ENCODE results near the gene SLC6A8.
A peak's percentile ranks its signal among the peaks of the same experiment; 100 is the strongest.
"Not testable (repeated sequence)": the region's sequence is repeated elsewhere in the genome, so short reads cannot be mapped to it uniquely, and the experiment has no call there.

SLC6A8 gene

DNA sequence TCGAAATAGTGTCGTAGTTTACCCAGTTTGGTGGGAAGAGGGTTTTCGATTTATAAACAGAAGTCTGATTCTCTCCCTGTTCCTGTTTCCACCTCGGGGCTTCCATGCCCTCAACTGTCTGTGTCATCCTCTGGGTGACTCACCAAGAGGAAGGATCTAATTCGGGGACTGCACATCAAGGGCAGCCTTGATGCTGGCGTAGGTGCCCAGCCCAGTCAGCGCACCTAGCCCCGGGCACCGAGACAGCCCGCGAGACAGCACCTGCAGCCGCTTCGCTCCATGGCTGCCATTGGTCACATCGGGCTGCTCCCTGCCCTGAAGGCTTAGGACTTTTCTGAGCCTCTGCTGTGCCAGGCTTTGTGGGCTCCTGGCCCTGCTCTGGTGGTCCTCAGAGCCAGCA, 44.7 kb downstream of the SLC6A8 start:
- peak; percentile 86 to 93 (median 90) for DNase-seq

DNA sequence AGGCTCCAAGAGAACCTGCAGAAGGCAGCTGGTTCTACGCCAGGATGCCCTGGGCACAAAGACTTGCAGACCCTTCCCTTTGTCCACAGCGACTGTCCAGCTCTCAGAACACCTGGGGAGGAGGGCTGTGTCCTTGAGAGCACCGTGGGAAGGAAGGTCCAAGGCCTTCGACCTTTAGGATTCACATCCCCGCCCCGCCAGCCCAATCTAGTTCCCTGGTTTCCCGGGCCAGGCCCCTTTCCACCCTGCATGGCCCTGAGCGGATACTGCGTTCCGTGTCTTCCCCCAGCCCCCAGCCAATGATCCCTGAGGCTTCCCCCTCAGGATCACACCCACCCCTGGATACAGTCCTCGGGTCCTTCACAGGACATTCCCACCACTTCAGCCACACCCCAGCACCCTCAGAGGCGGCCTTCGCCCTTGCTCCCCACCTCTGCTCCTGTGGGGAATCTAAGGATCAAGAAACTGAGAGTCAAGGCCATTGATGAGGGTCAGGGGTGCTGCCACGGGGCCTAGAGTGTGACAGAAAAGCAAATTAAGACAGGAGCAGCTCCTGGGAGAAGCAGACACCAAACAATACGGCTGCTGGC, 46.0 kb downstream of the SLC6A8 start:
- no peak for DNase-seq

DNA sequence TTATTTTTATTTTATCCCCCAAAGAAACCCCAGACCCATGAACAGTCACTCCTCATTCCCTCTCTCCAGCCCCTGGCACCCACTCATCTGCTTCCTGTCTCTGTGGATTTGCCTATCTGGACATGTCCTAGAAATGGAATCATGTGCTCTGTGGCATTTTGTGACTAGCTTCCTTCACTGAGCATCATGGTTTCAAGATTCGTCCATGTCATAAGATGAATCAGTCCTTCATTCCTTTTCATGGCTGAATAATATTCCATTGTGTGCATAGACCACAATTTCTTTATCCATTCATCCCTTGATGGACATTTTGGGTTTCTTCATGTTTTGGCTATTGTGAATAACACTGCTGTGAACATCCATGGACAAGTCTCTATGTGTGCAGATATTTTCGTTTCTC, 47.1 kb downstream of the SLC6A8 start:
- peak in 2 of 3 donors; percentile 19 to 37 for DNase-seq

DNA sequence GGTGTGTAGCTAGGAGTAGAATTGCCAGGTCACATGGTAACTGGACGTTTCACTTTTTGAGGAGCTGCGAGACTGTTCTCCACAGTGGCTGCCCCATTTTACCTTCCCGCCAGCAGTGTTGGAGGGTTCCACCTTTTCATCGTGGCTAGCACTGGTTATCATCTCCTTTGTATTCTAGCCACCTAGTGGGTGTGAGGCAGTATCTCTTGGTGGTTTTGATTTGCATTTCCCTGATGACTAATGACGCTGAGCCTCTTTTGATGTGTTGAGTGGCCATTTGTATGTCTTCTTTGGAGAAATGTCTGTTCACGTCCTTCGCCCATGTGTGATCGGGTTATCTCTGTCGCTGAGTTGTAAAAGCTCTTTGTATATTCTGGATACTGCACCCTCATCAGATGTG, 47.5 kb downstream of the SLC6A8 start:
- DNase-seq: peak in 2 of 3 donors; percentile 26 to 48

DNA sequence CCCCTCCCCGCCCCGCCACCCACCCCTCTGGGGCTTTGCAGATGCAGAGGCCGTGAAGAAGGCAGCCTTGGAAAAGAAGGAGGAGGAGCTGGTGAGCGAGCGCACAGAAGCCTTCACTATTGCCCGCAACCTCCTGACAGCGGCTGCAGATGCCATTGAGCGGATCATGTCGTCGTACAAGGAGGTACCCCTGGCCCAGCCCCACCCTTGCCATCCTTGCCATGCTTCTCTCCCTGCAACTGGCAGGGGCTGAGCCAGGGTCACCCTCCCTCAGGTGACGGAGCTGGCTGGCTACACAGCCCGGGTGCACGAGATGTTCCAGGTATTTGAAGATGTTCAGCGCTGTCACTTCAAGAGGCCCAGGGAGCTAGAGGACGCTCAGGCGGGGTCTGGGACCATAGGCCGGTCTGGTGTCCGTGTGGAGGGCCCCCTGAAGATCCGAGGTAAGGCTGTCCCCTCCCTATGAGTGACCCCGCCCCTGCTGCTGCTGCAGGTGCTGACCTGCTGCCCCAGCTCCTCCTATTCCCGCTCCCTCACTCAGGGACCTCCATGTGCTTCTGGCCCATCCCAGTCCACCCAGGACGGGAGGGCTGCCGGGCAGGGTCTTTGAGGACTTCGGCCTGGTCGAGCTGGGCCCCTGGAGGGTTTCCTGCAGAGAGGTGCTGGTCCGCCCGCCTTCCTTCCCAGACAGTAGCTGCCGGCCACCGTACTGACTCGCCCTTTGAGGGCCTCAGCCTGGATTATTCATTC, 48.5 kb downstream of the SLC6A8 start:
- DNase-seq: no peak

- DNase-seq: no peak
These were observed 49.2 kb downstream of the SLC6A8 start for GRCh38 chrX:153736871-153737441.

DNA sequence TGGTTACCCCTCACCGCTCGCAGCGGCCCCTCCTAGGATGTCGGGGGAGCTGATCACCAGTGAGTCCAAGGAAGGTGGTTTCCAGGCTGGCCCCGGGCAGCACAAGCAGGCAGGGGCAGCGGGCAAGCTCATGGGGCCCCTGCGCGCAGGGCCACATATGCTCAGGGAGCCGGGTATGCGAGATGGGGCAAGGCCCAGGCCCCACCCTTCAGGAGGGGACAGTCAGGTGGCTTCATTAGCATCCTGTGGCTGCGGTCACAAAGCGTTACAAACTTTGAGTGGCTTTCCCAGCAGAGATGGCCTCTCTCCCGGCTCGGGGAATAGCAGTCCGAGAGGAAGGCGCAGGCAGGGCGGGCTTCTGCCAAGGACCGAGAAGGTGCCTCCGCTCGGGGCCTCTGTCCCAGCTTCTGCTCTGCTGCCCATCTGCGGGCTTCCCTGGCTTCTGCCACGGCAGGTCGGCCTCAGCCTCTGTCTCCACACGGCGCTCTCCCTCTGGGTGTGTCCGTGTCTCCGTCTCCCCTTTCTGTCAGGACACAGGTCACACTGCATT, 50.4 kb downstream of the SLC6A8 start:
- DNase-seq: no peak

- no peak for DNase-seq
These were observed 52.2 kb downstream of the SLC6A8 start for GRCh38 chrX:153739754-153740486.

DNA sequence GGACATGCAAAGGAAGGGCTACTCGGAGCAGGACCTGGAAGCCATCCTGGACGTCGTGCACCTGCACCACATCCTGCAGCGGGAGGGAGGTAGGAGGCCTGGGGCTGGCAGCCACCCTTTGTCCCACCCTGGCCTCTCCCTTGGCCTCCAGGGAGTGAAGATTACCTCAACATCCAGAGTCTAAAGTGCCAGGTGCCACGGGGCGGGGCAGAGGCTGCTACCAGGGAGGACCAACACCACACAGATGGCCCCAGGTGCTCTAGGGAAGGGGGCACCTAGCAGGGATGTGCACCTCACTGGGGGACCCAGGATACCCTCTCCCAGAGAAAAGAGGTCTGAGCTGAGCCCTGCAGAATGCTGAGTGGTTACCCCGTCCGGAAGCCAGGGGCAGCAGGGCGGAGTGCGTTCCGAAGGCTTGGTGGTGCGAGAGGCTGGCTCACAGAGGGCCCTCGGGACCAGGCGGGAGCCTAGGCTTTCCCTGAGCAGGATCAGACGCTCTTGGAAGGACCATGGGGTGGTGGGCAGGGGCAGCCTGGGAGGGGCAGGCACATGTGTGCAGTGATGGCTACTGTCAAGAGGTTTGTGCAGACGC, 53.0 kb downstream of the SLC6A8 start:
- DNase-seq: no peak

GRCh38 chrX:153741446-153741845, 53.7 kb downstream of the SLC6A8 start:
- DNase-seq: no peak

GRCh38 chrX:153742111-153742510, 54.4 kb downstream of the SLC6A8 start:
- not testable (repeated sequence) for DNase-seq

DNA sequence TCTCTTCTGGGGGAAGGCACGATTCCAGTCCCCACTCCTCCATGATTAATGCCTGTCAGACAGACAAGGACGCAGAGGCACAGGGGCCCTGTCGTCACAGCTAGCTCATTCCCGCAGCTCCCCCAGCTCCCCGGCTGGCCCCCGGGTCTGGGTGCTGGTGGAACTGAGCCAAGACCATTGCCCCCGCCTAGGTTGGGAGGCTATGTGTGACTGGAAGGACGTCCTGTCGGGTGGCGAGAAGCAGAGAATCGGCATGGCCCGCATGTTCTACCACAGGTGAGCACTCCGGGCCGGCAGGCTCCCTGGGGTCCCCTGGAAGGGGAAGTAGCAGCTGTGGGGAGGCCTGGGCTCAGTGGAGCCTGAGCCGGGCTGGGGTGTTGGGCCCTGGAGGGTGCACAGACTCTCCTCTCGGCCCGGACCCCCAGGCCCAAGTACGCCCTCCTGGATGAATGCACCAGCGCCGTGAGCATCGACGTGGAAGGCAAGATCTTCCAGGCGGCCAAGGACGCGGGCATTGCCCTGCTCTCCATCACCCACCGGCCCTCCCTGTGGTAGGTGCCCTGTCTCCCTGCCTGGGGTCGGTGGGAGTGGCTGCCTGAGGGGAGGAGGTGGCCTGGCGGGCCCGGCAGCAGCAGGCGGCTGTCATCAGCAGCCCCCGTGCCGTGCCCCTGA, 55.2 kb downstream of the SLC6A8 start:
- DNase-seq: not testable (repeated sequence)

GRCh38 chrX:153743468-153744209, 55.9 kb downstream of the SLC6A8 start:
- DNase-seq: not testable (repeated sequence)

- DNase-seq: no peak
These were observed 56.7 kb downstream of the SLC6A8 start for GRCh38 chrX:153744210-153745066.

GRCh38 chrX:153745067-153745433, 57.3 kb downstream of the SLC6A8 start:
- not testable (repeated sequence) for DNase-seq
